Psoas muscle (tissue), 8 donors: Measurements from ENCODE around the gene BHLHE23. TPM values are rescaled to one million over a fixed set of nuclear protein-coding genes. Genes with fewer than 3 reads are reported as not detected.

ENCODE experiments used
- ATAC-seq, 4 donors: fragments of 200-7000 bp; cut with Tn5 transposase; one replicate each; pipeline ENCODE4 v1.9.1; 2020; ENCODE audit warnings: moderate library complexity in 3 of 4, mild to moderate bottlenecking in 2 of 4
- DNase-seq, 2 donors: peaks; one replicate each; pipeline ENCODE4 v3.0.0-alpha.2; 2020
- H3K27ac ChIP-seq: fragments of 200-600 bp; one replicate; pipeline ENCODE4 v1.8.0; 2022
- H3K27me3 ChIP-seq, 3 donors: fragments of 200-600 bp in 1 of 3; one replicate each; pipeline versions ENCODE4 v1.6.1 to v1.8.0; 2013 to 2022; ENCODE audit warnings: low read length in 2 of 3, mild to moderate bottlenecking in 2 of 3, moderate library complexity in 1 of 3; ENCODE audit not compliant: insufficient read depth in 3 of 3
- H3K36me3 ChIP-seq, 2 donors: fragments of 200-600 bp in 1 of 2; one replicate each; pipeline versions ENCODE4 v1.6.1 to v1.8.0; 2013 to 2022; ENCODE audit warnings: low read depth in 1 of 2, mild to moderate bottlenecking in 1 of 2, moderate library complexity in 1 of 2; ENCODE audit not compliant: insufficient read depth in 1 of 2
- H3K4me1 ChIP-seq: fragments of 200-600 bp; one replicate; pipeline ENCODE4 v1.8.0; 2022
- H3K4me3 ChIP-seq: fragments of 200-600 bp; one replicate; pipeline ENCODE4 v1.8.0; 2022; ENCODE audit warnings: mild to moderate bottlenecking
- H3K9me3 ChIP-seq: fragments of 200-600 bp; one replicate; pipeline ENCODE4 v1.8.0; 2022
- WGBS, 3 donors: extraction: QIAGEN DNeasy Blood & Tissue Kit; methylation state at CpG; one replicate each; pipeline versions ENCODE4 v1.1.6 to v1.1.7; 2013; 5-methylcytosine and 5-hydroxymethylcytosine counted together
- intact Hi-C, 2 donors: fragments of 100-400 bp; cut with DNase I; formaldehyde crosslinking; loops; one replicate each; pipeline versions ENCODE4 v1.11.0 to v1.14.2; 2022
- polyA plus RNA-seq, 3 donors: library from polyadenylated mRNA; stranded (reverse); fragments of 200-250 nt; gene quantifications; one replicate each; pipeline ENCODE4 v1.2.3, GENCODE V29; 2013
- total RNA-seq, 4 donors: library from RNA; stranded (reverse); fragmentation: NEBNext Ultra II Directional in 2 of 4; extraction: Animal tissue kit (Norgen Biotek cat#: 25700) in 2 of 4; gene quantifications; one replicate each; pipeline versions ENCODE4 v1.2.1 to v1.2.4, GENCODE V29; 2021 to 2023
- TF ChIP-seq, protein P1 (sequence below): fragments of 200-600 bp; IDR thresholded peaks from one replicate; pipeline ENCODE4 v1.8.0; 2022; ENCODE audit warnings: antibody characterized with exemption
- donor health status: healthy with polysubstance abuse.
- donor health status: DM: no; HTN: no; CAD: no; lungs with moderate emphysema.
- donor health status: Bipolar disorder and iron deficiency.
- donor health status: healthy.
- donor health status: DM: yes; HTN: yes; CAD: no.
- donor health status: DM: no; HTN: no; CAD: no.
- donor health status: DM: no; HTN: no; CAD: no.
- donor health status: DM: yes; HTN: yes; CAD: no.

BHLHE23 gene
- total and polyA plus RNA-seq, 7 donors: not detected

DNA sequence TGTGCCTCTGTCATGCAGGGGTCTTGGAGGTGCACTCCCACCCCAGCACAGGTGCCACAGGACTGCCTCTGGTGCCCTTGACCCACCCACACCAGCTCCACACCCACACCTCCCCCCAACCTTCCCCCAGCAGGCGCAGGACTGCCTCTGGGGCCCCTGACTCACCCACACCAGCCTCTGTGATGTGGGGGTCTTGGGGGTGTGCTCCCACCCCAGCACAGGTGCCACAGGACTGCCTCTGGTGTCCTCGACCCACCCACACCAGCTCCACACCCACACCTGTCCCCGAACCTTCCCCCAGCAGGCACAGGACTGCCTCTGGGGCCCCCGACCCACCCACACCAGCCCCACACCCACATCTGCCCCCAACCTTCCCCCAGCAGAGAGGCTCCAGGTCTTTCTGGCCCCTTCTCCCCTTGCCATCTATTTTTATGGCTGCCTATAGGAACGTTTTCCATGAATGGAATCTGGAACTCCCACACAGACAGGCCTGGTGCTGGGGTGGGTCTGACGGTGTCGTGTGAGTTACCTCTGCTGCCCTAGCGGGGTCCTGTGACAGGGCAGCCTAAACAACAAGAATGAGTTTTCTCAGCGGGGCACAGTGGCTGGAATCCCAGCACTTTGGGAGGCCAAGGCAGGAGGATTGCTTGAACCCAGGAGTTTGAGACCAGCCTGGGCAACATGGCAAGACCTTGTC is 30.8 kb downstream of the BHLHE23 start:
- no peak overlapping the region for H3K27ac ChIP-seq
- H3K4me1 ChIP-seq: no peaks in the 10 kb centered on the region
- intact Hi-C loops: no loop called here
- 63 to 72% (median 66%) methylated on average over 9 of the region's 9 CpGs for WGBS, 3 donors
- H3K9me3 ChIP-seq: no peaks in the 10 kb centered on the region
- no peak overlapping the region for H3K4me3 ChIP-seq
- ATAC-seq: no peak
- H3K36me3 ChIP-seq: no peaks in the 10 kb centered on the region
- TF ChIP-seq, protein P1, sequence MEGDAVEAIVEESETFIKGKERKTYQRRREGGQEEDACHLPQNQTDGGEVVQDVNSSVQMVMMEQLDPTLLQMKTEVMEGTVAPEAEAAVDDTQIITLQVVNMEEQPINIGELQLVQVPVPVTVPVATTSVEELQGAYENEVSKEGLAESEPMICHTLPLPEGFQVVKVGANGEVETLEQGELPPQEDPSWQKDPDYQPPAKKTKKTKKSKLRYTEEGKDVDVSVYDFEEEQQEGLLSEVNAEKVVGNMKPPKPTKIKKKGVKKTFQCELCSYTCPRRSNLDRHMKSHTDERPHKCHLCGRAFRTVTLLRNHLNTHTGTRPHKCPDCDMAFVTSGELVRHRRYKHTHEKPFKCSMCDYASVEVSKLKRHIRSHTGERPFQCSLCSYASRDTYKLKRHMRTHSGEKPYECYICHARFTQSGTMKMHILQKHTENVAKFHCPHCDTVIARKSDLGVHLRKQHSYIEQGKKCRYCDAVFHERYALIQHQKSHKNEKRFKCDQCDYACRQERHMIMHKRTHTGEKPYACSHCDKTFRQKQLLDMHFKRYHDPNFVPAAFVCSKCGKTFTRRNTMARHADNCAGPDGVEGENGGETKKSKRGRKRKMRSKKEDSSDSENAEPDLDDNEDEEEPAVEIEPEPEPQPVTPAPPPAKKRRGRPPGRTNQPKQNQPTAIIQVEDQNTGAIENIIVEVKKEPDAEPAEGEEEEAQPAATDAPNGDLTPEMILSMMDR: no peak
- no peak for DNase-seq
- peaks cover 0 to 94% (median 24%) of the 10 kb centered on the region in 3 donors for H3K27me3 ChIP-seq

GRCh38 chr20:62975251-62975760 is 31.5 kb downstream of the BHLHE23 start:
- H3K4me3 ChIP-seq: no peak overlapping the region
- H3K36me3 ChIP-seq: no peaks in the 10 kb centered on the region
- 35 to 42% (median 35%) methylated on average over 8 to 10 of the region's 10 CpGs for WGBS, 3 donors
- TF ChIP-seq, protein P1: no peak
- no peak for ATAC-seq
- intact Hi-C loops: no loop called here
- no peaks in the 10 kb centered on the region for H3K4me1 ChIP-seq
- peaks cover 0 to 94% (median 22%) of the 10 kb centered on the region in 3 donors for H3K27me3 ChIP-seq
- H3K27ac ChIP-seq: no peak overlapping the region
- no peaks in the 10 kb centered on the region for H3K9me3 ChIP-seq
- DNase-seq: no peak

DNA sequence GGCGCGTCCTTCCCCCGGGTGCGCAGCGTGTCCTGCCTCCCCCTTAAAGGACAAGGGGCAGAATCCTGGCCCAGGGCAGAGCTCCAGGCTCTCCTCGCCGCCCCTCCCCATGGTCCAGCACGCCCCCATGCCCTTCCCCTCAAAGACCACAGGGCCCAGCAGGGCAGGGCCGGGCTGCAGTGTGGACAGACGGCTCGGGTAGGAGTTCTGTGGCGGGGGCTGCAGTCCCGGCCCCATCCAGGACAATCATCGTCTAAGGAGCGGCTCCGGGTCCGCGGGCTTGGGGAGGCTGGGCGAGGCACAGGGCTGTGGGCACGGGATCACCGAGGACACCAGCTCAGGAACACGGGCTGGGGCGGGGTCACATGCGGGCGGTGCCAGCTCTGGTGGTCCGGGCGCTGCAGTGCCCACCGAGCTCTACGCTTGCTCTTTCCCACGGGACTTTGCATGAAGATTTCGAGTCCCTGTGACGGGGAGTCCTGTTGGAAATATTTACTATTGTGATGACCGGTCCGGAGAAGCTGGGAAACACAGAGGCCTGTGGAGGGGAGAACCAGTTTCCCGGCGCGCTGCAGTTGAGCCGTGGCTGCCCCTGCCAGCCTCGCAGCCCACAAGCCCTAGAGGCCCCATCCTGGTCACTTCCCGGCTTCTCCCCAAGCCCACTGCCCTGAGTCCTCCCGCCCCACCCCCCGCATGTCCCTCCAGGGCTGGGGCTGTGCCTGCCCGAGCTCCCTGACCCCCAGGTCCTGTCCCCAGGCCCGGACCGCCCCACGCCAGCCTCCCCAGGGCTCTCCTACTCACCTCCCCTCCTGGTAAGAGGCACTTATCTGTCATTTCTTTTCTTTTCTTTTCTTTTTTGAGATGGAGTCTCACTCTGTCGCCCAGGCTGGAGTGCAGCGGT is 33.7 kb downstream of the BHLHE23 start:
- intact Hi-C loops: loop anchor here (1.0 kb wide), 2 partner anchors 35 to 36 kb away; no protein-coding TSS in a partner anchor
- peak overlapping the region; percentile 34 for H3K4me3 ChIP-seq
- H3K27me3 ChIP-seq: peaks cover 0 to 91% (median 24%) of the 10 kb centered on the region in 3 donors
- H3K27ac ChIP-seq: no peak overlapping the region
- ATAC-seq: peak in 2 of 4 donors; percentile 2 to 24
- H3K9me3 ChIP-seq: no peaks in the 10 kb centered on the region
- 20 to 26% (median 24%) methylated on average over 39 to 48 of the region's 48 CpGs for WGBS, 3 donors
- TF ChIP-seq, protein P1: no peak
- H3K36me3 ChIP-seq: no peaks in the 10 kb centered on the region
- H3K4me1 ChIP-seq: no peaks in the 10 kb centered on the region
- no peak for DNase-seq

DNA sequence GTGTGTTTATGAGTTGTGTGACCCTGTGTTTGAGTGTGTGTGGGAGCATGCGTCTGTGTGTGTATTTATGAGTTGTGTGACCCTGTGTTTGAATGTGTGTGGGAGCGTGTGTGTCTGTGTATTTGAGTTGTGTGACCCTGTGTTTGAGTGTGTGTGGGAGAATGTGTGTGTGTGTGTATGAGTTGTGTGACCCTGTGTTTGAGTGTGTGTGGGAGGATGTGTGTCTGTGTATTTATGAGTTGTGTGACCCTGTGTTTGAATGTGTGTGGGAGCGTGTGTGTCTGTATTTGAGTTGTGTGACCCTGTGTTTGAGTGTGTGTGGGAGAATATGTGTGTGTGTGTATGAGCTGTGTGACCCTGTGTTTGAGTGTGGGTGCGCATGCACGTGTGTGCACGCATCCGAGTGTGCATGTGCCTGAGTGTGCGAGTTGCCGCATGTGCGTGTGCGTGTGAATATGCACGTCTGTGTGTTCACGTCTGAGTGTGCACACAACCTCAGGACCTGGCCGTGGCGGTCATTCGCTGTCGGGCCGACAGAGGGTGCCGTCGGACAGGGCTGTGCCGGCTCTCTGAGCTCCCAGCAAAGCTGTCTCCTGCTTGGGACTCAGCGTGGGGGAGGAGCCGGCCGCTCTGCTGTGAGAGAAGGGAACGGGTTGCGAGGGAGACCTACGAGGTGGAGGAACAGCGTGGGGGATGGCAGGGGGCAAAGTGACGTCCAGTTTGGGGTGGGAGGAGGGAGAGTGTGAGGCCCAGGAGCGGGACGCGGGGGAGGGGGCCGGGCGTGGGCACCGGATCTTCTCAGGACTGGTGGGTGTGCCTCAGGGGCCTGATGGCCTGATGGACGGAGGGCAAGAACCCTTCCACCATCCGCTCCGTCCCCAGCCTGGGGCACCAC is 34.6 kb downstream of the BHLHE23 start:
- TF ChIP-seq, protein P1: peak; percentile 85
- 6% methylated on average over 33 to 38 of the region's 38 CpGs for WGBS, 3 donors
- ATAC-seq (peak; percentile 95 to 99 (median 98)), DNase-seq (peak; percentile 86 to 92)
- H3K4me1 ChIP-seq: no peaks in the 10 kb centered on the region
- peaks cover 0 to 86% (median 23%) of the 10 kb centered on the region in 3 donors for H3K27me3 ChIP-seq
- no peaks in the 10 kb centered on the region for H3K36me3 ChIP-seq
- H3K9me3 ChIP-seq: no peaks in the 10 kb centered on the region
- intact Hi-C loops: loop anchor here (1.0 kb wide), 2 partner anchors 36 to 37 kb away; no protein-coding TSS in a partner anchor
- peak overlapping the region; percentile 34 for H3K4me3 ChIP-seq
- no peak overlapping the region for H3K27ac ChIP-seq
